Keratinocyte (primary cell): ENCODE results near the gene COG5. TPM values are rescaled to one million over a fixed set of nuclear protein-coding genes. Genes with fewer than 3 reads are reported as not detected.

Source experiments
- DNase-seq: peaks from one replicate; pipeline ENCODE4 v3.0.0-alpha.2; 2011; ENCODE audit warnings: low read depth, missing footprints, low spot score
- FAIRE-seq: peaks from 2 replicates; lab custom pipeline; 2011; peaks lifted over from hg19 to GRCh38; lab: Jason Lieb, UNC
- H2AFZ ChIP-seq: 2 replicates; pipeline ENCODE4 v1.6.0; 2012; ENCODE audit warnings: low read length, control low read depth, inconsistent platforms; ENCODE audit not compliant: control insufficient read depth
- H3K27ac ChIP-seq: 2 replicates; pipeline ENCODE4 v1.5.1; 2011; ENCODE audit warnings: low read length; ENCODE audit not compliant: control insufficient read depth, insufficient read depth
- H3K27me3 ChIP-seq: 3 replicates; pipeline ENCODE4 v1.6.0; 2011; ENCODE audit warnings: low read length; ENCODE audit not compliant: control insufficient read depth, insufficient read depth; ENCODE audit errors: extremely low read depth
- H3K36me3 ChIP-seq, 2 experiments: 2 replicates in 1 of 2; 3 replicates in 1 of 2; pipeline ENCODE4 v1.5.1; 2011; ENCODE audit warnings: low read length in 2 of 2, mild to moderate bottlenecking in 1 of 2; ENCODE audit not compliant: control insufficient read depth in 2 of 2, insufficient read depth in 2 of 2; ENCODE audit errors: extremely low read depth in 1 of 2
- H3K4me1 ChIP-seq: 3 replicates; pipeline ENCODE4 v1.5.1; 2011; ENCODE audit warnings: low read length; ENCODE audit not compliant: control insufficient read depth, insufficient read depth; ENCODE audit errors: extremely low read depth
- H3K4me2 ChIP-seq: 3 replicates; pipeline ENCODE4 v1.6.0; 2011; ENCODE audit warnings: low read depth, low read length; ENCODE audit not compliant: control insufficient read depth, insufficient read depth; ENCODE audit errors: extremely low read depth
- H3K4me3 ChIP-seq, 3 experiments: fragments of 200-600 bp in 1 of 3; sonication (generic) in 1 of 3; 2 replicates in 2 of 3; 3 replicates in 1 of 3; pipeline ENCODE4 v1.5.1; 2011 to 2016; ENCODE audit warnings: low read length in 3 of 3, mild to moderate bottlenecking in 3 of 3, control low read depth in 2 of 3, inconsistent platforms in 1 of 3, low read depth in 1 of 3, mixed read lengths in 1 of 3, mixed run types in 1 of 3, moderate library complexity in 1 of 3; ENCODE audit not compliant: control insufficient read depth in 2 of 3, insufficient read depth in 2 of 3; ENCODE audit errors: extremely low read depth in 1 of 3
- H3K79me2 ChIP-seq: 2 replicates; pipeline ENCODE4 v1.6.0; 2012; ENCODE audit warnings: low read length; ENCODE audit not compliant: control insufficient read depth, insufficient read depth
- H3K9ac ChIP-seq: 3 replicates; pipeline ENCODE4 v1.6.0; 2011; ENCODE audit warnings: low read length; ENCODE audit not compliant: control insufficient read depth, insufficient read depth; ENCODE audit errors: extremely low read depth
- H3K9me1 ChIP-seq: 3 replicates; pipeline ENCODE4 v1.6.0; 2011; ENCODE audit warnings: low read length; ENCODE audit not compliant: control insufficient read depth, insufficient read depth; ENCODE audit errors: extremely low read depth
- H3K9me3 ChIP-seq: 2 replicates; pipeline ENCODE4 v1.5.1; 2012; ENCODE audit warnings: low read depth, low read length; ENCODE audit not compliant: control insufficient read depth
- H4K20me1 ChIP-seq: 3 replicates; pipeline ENCODE4 v1.6.0; 2011; ENCODE audit warnings: low read length; ENCODE audit not compliant: control insufficient read depth, insufficient read depth; ENCODE audit errors: extremely low read depth
- CTCF ChIP-seq, 3 experiments: IDR thresholded peaks in 1 of 3; conservative IDR thresholded peaks in 1 of 3; optimal IDR thresholded peaks in 1 of 3; 2 replicates in 2 of 3; 3 replicates in 1 of 3; pipeline versions ENCODE3 to v1.5.1; 2011; ENCODE audit warnings: low read length in 3 of 3, mild to moderate bottlenecking in 3 of 3, moderate library complexity in 2 of 3, control low read depth in 1 of 3, inconsistent platforms in 1 of 3; ENCODE audit not compliant: insufficient read depth in 2 of 3; ENCODE audit errors: extremely low read depth in 1 of 3
- EZH2 ChIP-seq: IDR thresholded peaks from one replicate; pipeline ENCODE4 v1.6.1; 2012; ENCODE audit warnings: inconsistent platforms, mild to moderate bottlenecking, low read length, moderate library complexity
- dilution Hi-C: fragments of 300-500 bp; cut with MboI; formaldehyde crosslinking; loops from one replicate; pipeline ENCODE4 v1.7.0; 2020; ENCODE audit warnings: low sequenced_read_pairs; ENCODE audit not compliant: extremely low pct_ligation_motif_present
- polyA plus RNA-seq, 5 experiments: library from polyadenylated mRNA; depleted of rRNA in 3 of 5; stranded (reverse) in 3 of 5; stranded (forward) in 1 of 5; unstranded in 1 of 5; fragments of >200 nt; gene quantifications; 1 replicate in 1 of 5; 2 replicates in 3 of 5; 3 replicates in 1 of 5; pipeline versions ENCODE4 v1.2.1 to v1.2.3, GENCODE V29; 2011 to 2012; ENCODE audit warnings: missing spikeins in 2 of 5, low read depth in 1 of 5, low replicate concordance in 1 of 5

The COG5 gene
- polyA plus RNA-seq, 1 donor (not counting 4 experiments of a cell fraction or from before 2014, with no cell fraction given), result 50.7 TPM

GRCh38 chr7:107268594-107268993 lies 295.1 kb downstream of the COG5 start:
- dilution Hi-C loops, result no loop called here
- H3K4me3 ChIP-seq, result no peak overlapping the region
- no peak for FAIRE-seq
- H3K79me2 ChIP-seq, result no peaks in the 10 kb centered on the region
- no peaks in the 10 kb centered on the region for H3K4me1 ChIP-seq
- no peaks in the 10 kb centered on the region for H4K20me1 ChIP-seq
- no peak overlapping the region for H3K9ac ChIP-seq
- no peaks in the 10 kb centered on the region for H3K9me1 ChIP-seq
- no peak overlapping the region for H3K27ac ChIP-seq
- no peak for DNase-seq
- TF ChIP-seq EZH2 (no peak), CTCF (optimal IDR thresholded peaks at IDR 0.05 in 1 of 3, IDR thresholded peaks at IDR 0.05 in 1 of 3, conservative IDR thresholded peaks at IDR 0.05 in 1 of 3; ENCODE audit: extremely low read depth in 1 of 3, insufficient read depth in 2 of 3, low read length in 3 of 3) (no peak)
- no peaks in the 10 kb centered on the region for H3K9me3 ChIP-seq
- H3K36me3 ChIP-seq, result peaks cover 0 to 1% of the 10 kb centered on the region in 2 experiments
- H3K4me2 ChIP-seq, result no peak overlapping the region
- H2AFZ ChIP-seq, result no peak overlapping the region
- no peaks in the 10 kb centered on the region for H3K27me3 ChIP-seq

GRCh38 chr7:107267138-107267537 lies 296.6 kb downstream of the COG5 start:
- TF ChIP-seq CTCF (optimal IDR thresholded peaks at IDR 0.05 in 1 of 3, IDR thresholded peaks at IDR 0.05 in 1 of 3, conservative IDR thresholded peaks at IDR 0.05 in 1 of 3; ENCODE audit: extremely low read depth in 1 of 3, insufficient read depth in 2 of 3, low read length in 3 of 3) (no peak), EZH2 (no peak)
- Histone ChIP-seq H3K9me3 (no peaks in the 10 kb centered on the region), H3K4me2 (no peak overlapping the region), H3K9me1 (no peaks in the 10 kb centered on the region), H3K27ac (no peak overlapping the region), H3K4me3 (no peak overlapping the region), H3K4me1 (no peaks in the 10 kb centered on the region), H3K79me2 (no peaks in the 10 kb centered on the region), H3K27me3 (no peaks in the 10 kb centered on the region), H3K36me3 (peaks cover 0 to 1% of the 10 kb centered on the region in 2 experiments), H4K20me1 (no peaks in the 10 kb centered on the region), H3K9ac (no peak overlapping the region), H2AFZ (no peak overlapping the region)
- dilution Hi-C loops, result no loop called here
- DNase-seq (no peak), FAIRE-seq (no peak)
